Stimulated activated CD4-positive, alpha-beta T cell treated with anti-CD3 and anti-CD28 coated beads, Interleukin-1b, Interleukin-23, amount 100 ng/mL, for 1 hour (primary cell): ENCODE measurements around the gene CRCP.

Source experiments
- DNase-seq, 2 donors: peaks; one replicate each; pipeline ENCODE4 v3.0.0-alpha.2; 2020; ENCODE audit warnings: low read depth in 2 of 2

Gene CRCP

DNA sequence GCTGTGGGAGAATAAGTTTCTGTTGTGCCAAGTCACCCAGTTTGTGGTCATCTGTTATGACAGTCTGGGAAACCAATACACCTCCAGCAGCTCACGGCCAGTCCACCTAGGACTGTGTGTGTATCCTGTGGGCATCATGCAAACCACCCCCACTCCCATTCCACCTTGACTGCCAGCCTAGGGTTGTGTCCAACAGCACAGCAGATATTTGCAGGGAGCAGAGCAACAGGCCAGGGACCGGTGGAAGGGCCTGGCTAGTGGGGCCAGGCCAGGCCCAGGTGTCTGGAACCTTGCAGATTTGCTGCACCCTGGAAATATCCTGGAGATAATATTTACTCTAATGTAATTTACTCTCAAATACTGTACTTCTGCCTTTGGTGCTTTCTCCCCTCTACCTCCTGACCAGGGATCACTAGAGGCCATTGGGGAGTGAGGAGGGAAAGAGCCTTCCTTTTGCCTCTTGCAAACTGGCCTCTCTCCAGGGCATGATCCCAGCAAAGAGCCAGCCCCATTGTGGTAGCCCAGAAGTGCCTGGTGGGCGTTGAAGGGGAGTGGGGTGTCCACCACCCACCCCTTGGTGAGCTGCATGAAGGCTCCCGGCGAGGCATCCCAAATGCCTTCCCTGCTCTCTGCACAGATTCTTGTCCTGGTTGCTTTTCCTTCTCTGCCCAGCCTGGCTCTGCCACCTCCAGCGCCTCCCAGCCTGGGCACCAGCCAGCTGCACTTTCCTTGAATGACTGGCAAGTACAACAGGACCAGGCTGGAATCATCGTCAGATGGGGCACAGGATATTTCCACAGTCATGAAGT, 75.3 kb downstream of the CRCP start:
- DNase-seq, result no peak

DNA sequence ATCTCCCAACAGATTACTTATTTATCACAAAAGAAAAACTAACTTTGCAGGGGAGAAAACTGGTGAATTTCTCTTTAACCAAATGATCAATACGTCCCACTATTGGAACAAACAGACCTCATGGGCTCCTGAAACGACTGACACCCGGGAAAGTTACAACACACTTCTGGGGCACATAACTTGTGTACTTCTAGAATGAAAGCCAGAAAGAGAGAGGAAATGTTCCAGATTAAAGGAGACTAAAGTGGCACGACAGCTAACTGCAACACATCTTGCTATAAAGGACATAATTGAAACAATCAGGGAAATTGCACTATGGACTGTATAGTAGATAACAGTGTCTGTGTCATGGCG, 75.8 kb downstream of the CRCP start:
- DNase-seq, result no peak

GRCh38 chr7:66193146-66193725, 78.6 kb downstream of the CRCP start:
- no peak for DNase-seq

GRCh38 chr7:66198469-66198868, 83.8 kb downstream of the CRCP start:
- DNase-seq, result no peak

GRCh38 chr7:66198956-66199355, 84.3 kb downstream of the CRCP start:
- DNase-seq, result no peak

GRCh38 chr7:66202441-66202840, 87.8 kb downstream of the CRCP start:
- no peak for DNase-seq
